ENCODE results near the gene ECHDC1. TPM values are rescaled to one million over a fixed set of nuclear protein-coding genes. Genes with fewer than 3 reads are reported as not detected.

Gene ECHDC1
- total and polyA plus RNA-seq, 2 experiments from 2014 or later = 60.7 to 96.1 TPM

DNA sequence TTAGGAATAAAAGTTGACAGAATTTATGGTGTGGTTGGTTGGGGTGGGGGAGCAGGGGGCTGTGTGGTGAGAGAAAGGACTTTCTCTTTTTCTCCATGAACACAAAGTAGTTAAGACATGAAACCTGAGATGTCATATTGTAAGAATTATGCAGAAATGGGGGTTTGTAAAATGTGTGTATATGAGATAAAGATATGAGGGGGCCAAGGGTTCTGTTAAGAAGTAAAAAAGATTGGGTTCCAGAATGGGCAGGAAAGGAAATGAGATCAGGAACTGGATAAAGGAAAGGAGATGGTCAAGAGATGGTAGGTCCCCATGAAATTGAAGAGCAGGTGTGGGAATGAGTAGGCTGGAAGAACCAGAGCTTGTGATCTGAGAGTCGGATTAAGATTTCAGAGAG is 67.1 kb downstream of the ECHDC1 start:
- 100% methylated on average over 1 of the region's 1 CpG for WGBS (ENCODE audit: low lambda C conversion rate, missing lambda C conversion rate)
- Histone ChIP-seq H3K9me2 (replicated peaks; ENCODE audit: insufficient read depth) (no peaks in the 10 kb centered on the region), H3K36me3 (replicated peaks; ENCODE audit: insufficient read depth, low read depth) (no peaks in the 10 kb centered on the region), H3K27ac (no peak overlapping the region), H3K4me1 (ENCODE audit: insufficient read depth) (no peaks in the 10 kb centered on the region), H4K20me1 (ENCODE audit: insufficient read depth, poor library complexity, severe bottlenecking) (peaks cover 77% of the 10 kb centered on the region), H3K4me3 (no peak overlapping the region), H3K79me2 (peaks cover 97% of the 10 kb centered on the region), H3K9me3 (ENCODE audit: low read depth) (no peaks in the 10 kb centered on the region), H3K27me3 (no peaks in the 10 kb centered on the region), H2AFZ (no peak overlapping the region), H3K4me2 (no peak overlapping the region)
- no peak for DNase-seq (ENCODE audit: low spot score)
- TF ChIP-seq EZH2phosphoT487 (IDR thresholded peaks at IDR 0.05; ENCODE audit: low read depth, severe bottlenecking, unreplicated experiment) (no peak), EZH2 (IDR thresholded peaks at IDR 0.05; ENCODE audit: borderline replicate concordance) (no peak)

DNA sequence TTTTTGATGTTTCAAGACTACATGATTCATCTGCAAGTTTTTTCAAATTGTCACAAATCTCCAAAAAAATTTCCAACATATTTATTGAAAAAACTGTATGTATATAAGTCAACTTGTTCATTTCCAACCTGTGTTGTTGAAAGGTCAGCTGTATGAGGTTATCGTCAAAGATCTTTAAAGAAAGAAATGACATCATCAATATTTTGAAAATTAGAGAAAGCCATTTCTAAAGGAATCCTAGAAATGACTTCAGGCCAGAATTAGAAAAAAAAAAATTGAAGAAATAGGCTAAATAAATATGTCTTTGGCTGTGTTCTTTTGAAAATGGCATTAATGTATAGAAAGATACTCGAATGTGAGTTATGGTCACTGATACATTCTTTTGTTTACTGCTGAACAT is 69.9 kb downstream of the ECHDC1 start:
- TF ChIP-seq, protein P1, sequence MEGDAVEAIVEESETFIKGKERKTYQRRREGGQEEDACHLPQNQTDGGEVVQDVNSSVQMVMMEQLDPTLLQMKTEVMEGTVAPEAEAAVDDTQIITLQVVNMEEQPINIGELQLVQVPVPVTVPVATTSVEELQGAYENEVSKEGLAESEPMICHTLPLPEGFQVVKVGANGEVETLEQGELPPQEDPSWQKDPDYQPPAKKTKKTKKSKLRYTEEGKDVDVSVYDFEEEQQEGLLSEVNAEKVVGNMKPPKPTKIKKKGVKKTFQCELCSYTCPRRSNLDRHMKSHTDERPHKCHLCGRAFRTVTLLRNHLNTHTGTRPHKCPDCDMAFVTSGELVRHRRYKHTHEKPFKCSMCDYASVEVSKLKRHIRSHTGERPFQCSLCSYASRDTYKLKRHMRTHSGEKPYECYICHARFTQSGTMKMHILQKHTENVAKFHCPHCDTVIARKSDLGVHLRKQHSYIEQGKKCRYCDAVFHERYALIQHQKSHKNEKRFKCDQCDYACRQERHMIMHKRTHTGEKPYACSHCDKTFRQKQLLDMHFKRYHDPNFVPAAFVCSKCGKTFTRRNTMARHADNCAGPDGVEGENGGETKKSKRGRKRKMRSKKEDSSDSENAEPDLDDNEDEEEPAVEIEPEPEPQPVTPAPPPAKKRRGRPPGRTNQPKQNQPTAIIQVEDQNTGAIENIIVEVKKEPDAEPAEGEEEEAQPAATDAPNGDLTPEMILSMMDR (IDR thresholded peaks at IDR 0.05; ENCODE audit: poor library complexity) = no peak
- TF ChIP-seq EZH2phosphoT487 (IDR thresholded peaks at IDR 0.05; ENCODE audit: low read depth, severe bottlenecking, unreplicated experiment) (no peak), EZH2 (IDR thresholded peaks at IDR 0.05; ENCODE audit: borderline replicate concordance) (no peak)
- Histone ChIP-seq H3K27ac (no peak overlapping the region), H3K79me2 (peaks cover 99% of the 10 kb centered on the region), H3K36me3 (replicated peaks; ENCODE audit: insufficient read depth, low read depth) (no peaks in the 10 kb centered on the region), H3K4me3 (no peak overlapping the region), H3K9me3 (ENCODE audit: low read depth) (no peaks in the 10 kb centered on the region), H3K9me2 (replicated peaks; ENCODE audit: insufficient read depth) (no peaks in the 10 kb centered on the region), H2AFZ (no peak overlapping the region), H4K20me1 (ENCODE audit: insufficient read depth, poor library complexity, severe bottlenecking) (peaks cover 87% of the 10 kb centered on the region), H3K27me3 (no peaks in the 10 kb centered on the region), H3K4me2 (no peak overlapping the region), H3K4me1 (ENCODE audit: insufficient read depth) (peaks cover 16% of the 10 kb centered on the region)
- 92% methylated on average over 2 of the region's 2 CpGs for WGBS (ENCODE audit: low lambda C conversion rate, missing lambda C conversion rate)
- no peak for DNase-seq (ENCODE audit: low spot score)

DNA sequence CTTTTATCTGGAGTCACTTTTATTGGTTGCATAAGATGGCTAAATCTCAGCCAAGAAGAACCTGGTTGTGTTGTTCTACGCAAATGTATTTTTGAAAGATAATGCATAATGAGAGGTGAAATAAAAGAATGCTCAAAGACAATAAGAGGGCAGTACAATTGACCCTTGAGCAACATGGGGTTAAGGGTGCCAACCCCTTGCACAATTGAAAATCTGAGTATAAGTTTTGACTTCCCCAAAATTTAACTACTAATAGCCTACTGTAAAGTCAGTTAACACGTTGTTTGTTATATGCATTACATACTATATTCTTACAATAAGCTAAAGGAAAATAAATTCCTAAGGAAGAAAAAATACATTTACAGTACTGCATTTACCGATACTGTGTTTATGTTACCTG is 70.8 kb downstream of the ECHDC1 start:
- no peaks in the 10 kb centered on the region for H3K27me3 ChIP-seq
- peaks cover 99% of the 10 kb centered on the region for H3K79me2 ChIP-seq
- no peak overlapping the region for H3K27ac ChIP-seq
- no peak for DNase-seq (ENCODE audit: low spot score)
- H2AFZ ChIP-seq = no peak overlapping the region
- H3K4me1 ChIP-seq (ENCODE audit: insufficient read depth) = peaks cover 17% of the 10 kb centered on the region
- H4K20me1 ChIP-seq (ENCODE audit: insufficient read depth, poor library complexity, severe bottlenecking) = peaks cover 87% of the 10 kb centered on the region
- WGBS (ENCODE audit: low lambda C conversion rate, missing lambda C conversion rate) = 98% methylated on average over 3 of the region's 3 CpGs
- no peaks in the 10 kb centered on the region for H3K9me2 ChIP-seq (replicated peaks; ENCODE audit: insufficient read depth)
- TF ChIP-seq, protein P1 (IDR thresholded peaks at IDR 0.05; ENCODE audit: poor library complexity) = no peak
- TF ChIP-seq EZH2phosphoT487 (IDR thresholded peaks at IDR 0.05; ENCODE audit: low read depth, severe bottlenecking, unreplicated experiment) (no peak), EZH2 (IDR thresholded peaks at IDR 0.05; ENCODE audit: borderline replicate concordance) (no peak)
- H3K4me2 ChIP-seq = no peak overlapping the region
- no peaks in the 10 kb centered on the region for H3K9me3 ChIP-seq (ENCODE audit: low read depth)
- H3K4me3 ChIP-seq = no peak overlapping the region
- no peaks in the 10 kb centered on the region for H3K36me3 ChIP-seq (replicated peaks; ENCODE audit: insufficient read depth, low read depth)

DNA sequence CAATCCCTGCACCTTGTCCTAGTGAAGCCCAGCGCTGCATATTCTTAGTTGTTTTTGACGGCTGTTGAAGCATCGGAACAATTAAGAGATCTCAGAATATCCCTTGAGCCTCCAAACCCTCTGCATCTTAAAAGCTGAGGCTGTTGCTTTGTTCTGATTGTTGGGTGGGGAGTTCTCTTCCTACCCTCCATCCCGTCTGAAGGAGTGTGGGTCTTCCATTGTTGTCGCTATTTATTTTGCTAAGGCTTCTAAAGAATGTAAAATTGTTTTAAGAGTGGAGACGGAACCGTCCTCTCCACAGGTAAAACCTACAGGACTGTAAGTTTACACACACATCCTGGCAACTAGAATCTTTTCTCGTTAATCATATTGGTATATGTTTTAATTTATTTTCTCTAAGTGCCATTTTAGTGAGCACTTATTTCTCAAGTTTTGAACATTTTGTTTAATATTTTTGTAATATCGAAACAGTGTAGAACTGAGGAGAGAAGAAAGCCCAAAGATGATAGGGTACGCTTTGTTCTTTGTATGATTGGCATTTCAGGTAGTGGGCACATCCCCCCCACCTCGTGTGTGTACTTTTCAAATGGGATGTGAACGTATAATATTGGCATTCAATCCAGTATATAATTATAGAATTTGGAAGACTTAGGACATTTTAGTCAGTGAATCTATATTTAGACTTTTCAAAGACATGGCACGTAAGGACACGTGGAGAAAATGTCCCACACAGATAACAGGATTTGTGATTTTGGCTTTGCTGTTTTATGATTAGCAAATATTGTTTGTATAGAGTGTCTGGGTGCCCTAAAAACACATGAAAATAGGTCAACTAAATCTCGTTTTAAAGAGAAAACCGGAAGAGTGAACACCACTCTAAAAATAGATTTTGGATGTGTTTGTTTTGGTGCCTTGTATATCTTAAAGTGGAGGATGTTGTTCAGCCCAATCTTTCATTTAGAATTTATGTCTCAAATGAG is 75.5 kb downstream of the ECHDC1 start:
- peaks cover 52% of the 10 kb centered on the region for H4K20me1 ChIP-seq (ENCODE audit: insufficient read depth, poor library complexity, severe bottlenecking)
- H3K9me3 ChIP-seq (ENCODE audit: low read depth) = no peaks in the 10 kb centered on the region
- peaks cover 62% of the 10 kb centered on the region for H3K79me2 ChIP-seq
- H3K27ac ChIP-seq = peak overlapping the region; percentile 100
- peak overlapping the region; percentile 82 for H3K4me2 ChIP-seq
- no peaks in the 10 kb centered on the region for H3K27me3 ChIP-seq
- H3K4me3 ChIP-seq = peak overlapping the region; percentile 62
- no peaks in the 10 kb centered on the region for H3K36me3 ChIP-seq (replicated peaks; ENCODE audit: insufficient read depth, low read depth)
- DNase-seq (ENCODE audit: low spot score) = no peak
- TF ChIP-seq EZH2phosphoT487 (IDR thresholded peaks at IDR 0.05; ENCODE audit: low read depth, severe bottlenecking, unreplicated experiment) (no peak), EZH2 (IDR thresholded peaks at IDR 0.05; ENCODE audit: borderline replicate concordance) (no peak)
- TF ChIP-seq, protein P1 (IDR thresholded peaks at IDR 0.05; ENCODE audit: poor library complexity) = no peak
- peaks cover 17% of the 10 kb centered on the region for H3K4me1 ChIP-seq (ENCODE audit: insufficient read depth)
- 2% methylated on average over 16 of the region's 16 CpGs for WGBS (ENCODE audit: low lambda C conversion rate, missing lambda C conversion rate)
- no peaks in the 10 kb centered on the region for H3K9me2 ChIP-seq (replicated peaks; ENCODE audit: insufficient read depth)
- peak overlapping the region; percentile 82 for H2AFZ ChIP-seq

All from hepatocyte (in vitro differentiated cells).